Lung microvascular endothelial cell (primary cell): Measurements from ENCODE around the gene SYT11. TPM values are rescaled to one million over a fixed set of nuclear protein-coding genes. Genes with fewer than 3 reads are reported as not detected.
"Not testable (repeated sequence)": the region's sequence is repeated elsewhere in the genome, so short reads cannot be mapped to it uniquely, and the experiment has no call there.

Experiments used
- DNase-seq, 2 donors: peaks; one replicate each; pipeline versions ENCODE4 v3.0.0 to v3.0.0-alpha.2; 2010; ENCODE audit warnings: low read depth in 2 of 2
- total RNA-seq: library from RNA; depleted of rRNA; stranded (reverse); fragments of >200 nt; gene quantifications from 2 replicates; pipeline ENCODE4 v1.2.1, GENCODE V29; 2014

The SYT11 gene
- total RNA-seq, 1 donor from 2014 or later, result 24.6 TPM

DNA sequence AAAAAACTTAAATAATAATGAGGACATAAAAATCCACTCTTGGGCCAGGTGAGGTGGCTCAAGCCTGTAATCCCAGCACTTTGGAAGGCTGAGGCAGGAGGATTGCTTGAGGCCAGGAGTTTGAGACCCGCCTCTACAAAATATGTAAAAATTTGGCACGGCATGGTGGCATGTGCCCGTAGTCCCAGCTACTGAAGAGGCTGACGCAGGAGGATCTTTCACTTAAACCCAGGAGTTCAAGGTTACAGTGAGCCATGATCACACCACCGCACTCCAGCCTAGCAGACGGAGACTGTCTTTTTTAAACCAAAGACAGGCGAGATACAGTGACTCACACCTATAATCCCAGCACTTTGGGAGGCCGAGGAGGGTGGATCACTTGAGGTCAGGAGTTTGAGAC lies 37.1 kb downstream of the SYT11 start:
- DNase-seq, result not testable (repeated sequence)

DNA sequence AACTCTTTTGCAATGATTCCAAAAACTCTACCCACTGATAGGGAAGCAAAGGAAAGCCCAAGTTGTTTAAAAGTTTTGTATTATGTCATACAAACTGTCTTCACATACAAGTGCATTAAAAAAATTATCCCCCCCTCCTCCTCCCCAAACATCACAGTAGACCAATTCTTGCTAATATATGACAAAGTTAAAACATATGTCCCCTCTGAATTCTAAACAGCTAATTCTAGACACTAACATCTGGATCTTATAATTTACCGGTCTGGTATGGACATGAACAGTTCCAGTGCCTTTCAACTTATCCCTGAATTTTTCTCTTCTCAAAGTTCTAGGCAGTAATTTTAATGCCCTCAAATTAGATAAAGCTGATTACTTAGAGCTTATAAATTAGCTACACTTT lies 38.4 kb downstream of the SYT11 start:
- DNase-seq, result no peak

DNA sequence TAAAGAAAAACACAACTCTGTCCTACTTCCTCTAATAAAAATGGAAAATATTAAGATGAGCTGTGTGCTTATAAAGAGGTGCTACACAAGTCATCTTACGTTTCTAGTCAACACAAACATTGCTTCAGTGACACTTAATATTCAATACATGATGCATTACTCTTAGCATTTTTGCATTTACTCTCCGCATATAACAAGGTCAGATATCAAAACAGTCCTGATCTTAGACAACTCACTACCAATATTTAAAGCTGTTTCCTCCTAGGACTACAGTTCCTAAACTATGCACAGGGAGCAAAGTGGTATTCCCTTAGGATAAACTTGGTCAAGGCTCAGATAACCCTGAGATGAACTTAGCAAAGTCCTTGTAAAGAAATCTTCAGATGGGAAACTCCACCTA lies 39.5 kb downstream of the SYT11 start:
- DNase-seq, result no peak

DNA sequence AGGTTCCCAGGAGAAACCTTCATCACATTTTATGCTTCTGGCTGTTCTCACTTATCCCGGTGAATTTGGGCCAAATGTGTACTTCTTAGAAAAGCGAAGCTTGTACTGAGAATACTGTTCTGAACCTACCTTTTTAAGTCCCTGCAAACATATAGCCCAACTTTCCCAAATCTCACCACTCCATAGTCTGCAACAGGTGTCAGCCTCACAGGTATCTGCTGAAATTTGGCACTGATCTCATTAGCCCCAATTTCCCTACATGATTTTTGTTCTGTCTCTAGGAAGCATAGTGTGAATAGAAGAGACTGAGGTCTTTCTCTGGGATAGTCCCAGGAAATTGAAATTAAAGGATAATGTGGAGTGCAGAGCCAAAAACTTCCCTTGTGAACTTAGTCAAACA lies 40.3 kb downstream of the SYT11 start:
- DNase-seq, result no peak

DNA sequence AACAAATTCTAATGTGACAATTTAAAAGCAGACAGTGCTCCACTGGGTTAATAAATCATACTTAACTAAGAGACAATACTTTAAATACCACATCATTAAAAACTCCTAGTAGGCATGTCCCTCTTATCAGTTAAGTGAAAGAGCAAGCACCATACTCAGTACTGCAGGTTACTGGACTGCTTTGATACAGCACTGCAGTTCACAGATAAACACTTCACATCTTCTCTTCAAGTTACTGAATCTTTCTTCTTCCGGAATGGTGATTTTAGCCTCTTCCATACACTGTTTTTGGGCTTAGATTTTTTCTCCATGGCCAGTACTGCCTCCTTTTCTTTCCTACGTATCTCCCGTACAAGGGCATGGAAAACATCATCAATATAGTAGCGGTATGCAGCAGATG lies 40.8 kb downstream of the SYT11 start:
- no peak for DNase-seq

GRCh38 chr1:155904261-155904660 lies 44.9 kb downstream of the SYT11 start:
- no peak for DNase-seq

DNA sequence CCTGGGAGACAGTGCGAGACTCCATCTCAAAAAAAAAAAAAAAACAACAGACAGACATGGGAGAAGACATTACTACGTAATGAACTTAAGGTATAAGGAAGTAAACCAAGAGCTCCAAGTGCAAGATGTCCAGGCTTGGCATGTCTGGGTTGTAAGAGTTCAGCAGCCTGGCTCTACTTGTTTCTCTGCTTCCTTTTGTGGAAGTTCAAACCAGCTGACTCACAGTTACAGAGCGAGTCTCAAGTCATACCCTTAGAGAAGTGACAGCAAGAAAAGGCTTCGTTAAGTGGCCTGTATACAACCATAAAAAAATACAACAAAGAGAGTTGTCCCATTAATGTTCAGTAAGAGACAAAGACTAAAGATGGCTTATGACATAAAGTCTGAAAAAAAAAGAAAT lies 50.5 kb downstream of the SYT11 start:
- peak in 1 of 2 donors; percentile 78 for DNase-seq

DNA sequence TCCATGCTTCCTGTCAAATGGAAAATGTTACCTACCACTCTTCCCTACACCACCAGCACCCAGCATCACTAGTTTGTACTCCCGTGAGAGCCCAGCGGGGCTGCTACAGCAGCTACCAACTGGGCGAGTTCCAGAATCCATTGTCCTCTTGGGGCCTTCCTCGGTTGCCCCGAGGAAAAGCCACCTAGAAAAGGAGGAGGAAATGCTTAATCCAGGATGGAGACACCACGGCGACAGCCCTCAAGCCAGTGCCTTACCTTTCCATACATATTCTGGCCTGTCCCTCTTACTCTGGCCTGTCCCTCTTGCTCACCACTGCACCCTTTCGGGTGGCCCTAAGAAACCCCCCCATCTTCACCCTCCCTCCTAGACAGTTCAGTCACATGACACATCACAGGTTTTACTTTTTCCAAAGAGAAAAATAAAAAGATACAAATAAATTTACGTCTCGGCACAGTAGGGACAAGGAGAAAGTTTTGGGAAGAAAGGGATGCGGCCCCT lies 51.3 kb downstream of the SYT11 start:
- peak; percentile 59 to 77 for DNase-seq

- DNase-seq, result peak; percentile 76 to 80
Measured at GRCh38 chr1:155911156-155912055, 52.0 kb downstream of the SYT11 start, which contains the start of gene RIT1. TSS of gene RIT1 (minus strand) at chr1:155911349. CDS start at chr1:155910761, 588 bp downstream.

- no peak for DNase-seq
Measured at GRCh38 chr1:155912056-155912536, 52.7 kb downstream of the SYT11 start.

DNA sequence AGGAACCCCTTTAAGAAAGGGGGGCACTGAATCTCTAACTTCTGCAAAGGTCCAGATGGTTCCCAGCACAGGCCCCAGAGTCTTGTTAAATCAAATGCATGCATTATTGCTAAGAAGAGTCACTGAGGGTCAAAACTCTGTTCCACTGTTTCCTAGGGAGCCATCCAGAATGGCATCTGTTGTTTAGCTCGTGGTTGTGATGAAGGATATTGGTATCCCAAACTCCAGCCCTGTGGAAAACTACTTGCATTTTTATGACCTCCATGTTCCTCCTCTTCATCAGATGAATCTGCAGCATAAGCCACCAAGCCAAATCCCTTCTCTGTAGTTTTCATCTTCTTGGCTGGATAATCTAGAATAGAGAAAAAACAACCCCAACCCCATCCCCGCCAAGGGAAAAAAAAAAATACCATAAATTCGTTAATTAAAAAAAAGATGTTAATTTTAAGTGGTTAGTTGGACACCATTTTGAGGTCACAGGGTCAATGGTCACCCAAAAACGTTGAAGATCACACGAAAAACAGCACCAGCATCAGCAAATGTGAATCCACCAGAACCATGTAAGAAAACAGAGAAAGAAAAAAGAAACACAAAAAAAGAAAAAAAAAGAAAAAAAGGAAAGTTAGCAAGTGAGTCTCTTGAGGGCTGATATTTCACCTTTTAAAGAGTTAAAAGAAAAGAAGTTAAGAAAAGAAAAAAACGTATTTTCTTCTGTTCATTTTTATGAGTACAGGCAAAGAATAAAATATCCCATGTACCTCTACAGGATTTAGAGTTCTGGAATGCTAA lies 54.8 kb downstream of the SYT11 start:
- no peak for DNase-seq

DNA sequence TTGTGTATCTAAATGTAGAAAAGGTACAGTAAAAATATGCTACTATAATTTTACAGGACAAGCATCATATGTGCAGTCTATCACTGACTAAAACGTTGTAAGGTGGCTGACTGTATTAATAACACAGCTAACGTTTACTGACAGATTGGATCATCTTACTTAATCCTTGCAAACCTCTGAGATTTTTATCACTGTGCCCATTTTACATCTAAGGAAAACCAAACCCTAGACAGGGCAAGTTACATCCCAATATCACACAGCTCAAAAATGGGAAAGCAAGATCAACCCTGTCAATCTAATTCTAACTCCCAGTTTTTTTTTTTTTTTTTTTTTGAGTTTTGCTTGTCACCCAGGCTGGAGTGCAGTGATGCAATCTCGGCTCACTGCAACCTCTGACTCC lies 59.3 kb downstream of the SYT11 start:
- no peak for DNase-seq

GRCh38 chr1:155919801-155920200 lies 60.4 kb downstream of the SYT11 start:
- DNase-seq, result no peak

- no peak for DNase-seq
Measured at GRCh38 chr1:155920717-155921116, 61.4 kb downstream of the SYT11 start.

DNA sequence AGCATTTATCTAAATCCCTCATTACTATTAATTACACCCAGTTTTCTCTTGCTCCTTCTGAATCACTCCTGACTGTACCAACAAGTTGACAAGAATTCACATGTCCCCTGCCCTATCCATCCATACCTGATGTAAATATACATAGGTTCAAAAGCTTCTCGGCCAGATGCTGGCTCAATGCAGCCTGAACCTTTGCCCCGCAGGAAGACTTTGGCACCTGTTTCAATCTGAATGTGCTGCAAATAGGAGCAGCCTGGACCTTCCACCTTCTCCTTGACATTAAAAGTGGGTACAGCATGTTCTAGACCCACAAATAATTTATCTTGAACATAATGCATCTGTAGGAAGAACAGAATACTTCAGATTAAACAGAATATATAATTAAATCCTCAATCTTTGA lies 66.1 kb downstream of the SYT11 start:
- DNase-seq, result no peak

GRCh38 chr1:155929057-155929456 lies 69.7 kb downstream of the SYT11 start:
- peak in 1 of 2 donors; percentile 18 for DNase-seq

GRCh38 chr1:155930725-155931124 lies 71.4 kb downstream of the SYT11 start:
- not testable (repeated sequence) for DNase-seq

GRCh38 chr1:155931332-155932038 lies 72.1 kb downstream of the SYT11 start:
- DNase-seq, result no peak

DNA sequence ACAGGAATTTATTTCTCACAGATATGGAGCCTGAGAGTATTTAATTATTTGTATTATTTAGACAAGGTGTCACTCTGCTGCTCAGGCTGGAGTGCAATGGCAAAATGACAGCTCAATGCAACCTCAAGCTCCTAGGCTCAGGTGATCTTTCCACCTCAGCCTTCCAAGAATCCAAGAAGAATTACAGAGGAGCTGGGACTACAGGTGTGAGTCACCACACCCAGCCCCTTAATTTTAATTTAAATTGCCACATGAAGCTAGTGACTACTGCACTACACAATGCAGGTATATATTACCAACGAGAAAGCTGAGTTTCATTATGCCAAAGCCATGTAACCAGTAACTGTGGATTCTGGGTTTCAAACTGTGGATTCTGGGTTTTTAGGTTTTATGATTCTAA lies 72.7 kb downstream of the SYT11 start:
- no peak for DNase-seq

GRCh38 chr1:155932487-155932886 lies 73.1 kb downstream of the SYT11 start:
- peak in 1 of 2 donors; percentile 58 for DNase-seq

- DNase-seq, result peak; percentile 24 to 30
Measured at GRCh38 chr1:155933591-155934096, 74.3 kb downstream of the SYT11 start.
